Measurements from ENCODE around the gene SRSF11. TPM values are rescaled to one million over a fixed set of nuclear protein-coding genes. Genes with fewer than 3 reads are reported as not detected.
"Not testable (repeated sequence)": the region's sequence is repeated elsewhere in the genome, so short reads cannot be mapped to it uniquely, and the experiment has no call there.

The SRSF11 gene
- total RNA-seq, 1 donor from 2014 or later = 185 TPM

DNA sequence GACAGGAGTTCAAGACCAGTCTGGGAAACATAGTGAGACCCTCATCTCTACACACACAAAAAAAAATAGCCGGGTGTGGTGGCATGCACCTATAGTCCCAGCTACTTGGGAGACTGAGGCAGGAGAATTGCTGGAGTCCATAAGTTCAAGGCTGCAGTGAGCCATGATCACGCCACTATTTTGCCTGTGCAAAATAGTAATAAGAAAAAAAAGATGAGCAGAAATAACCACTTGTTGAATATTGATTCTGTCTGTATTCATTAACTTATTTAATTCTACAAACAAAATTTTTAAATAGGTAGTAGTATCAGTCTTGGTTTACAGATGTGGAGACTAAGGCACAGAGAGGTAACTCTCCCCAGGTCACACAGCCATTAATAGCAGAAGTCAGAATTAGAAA, 32.7 kb upstream of the SRSF11 start:
- H3K79me2 ChIP-seq (ENCODE audit: insufficient read depth, low read length) = peaks cover 66% of the 10 kb centered on the region
- TF ChIP-seq, protein P1, sequence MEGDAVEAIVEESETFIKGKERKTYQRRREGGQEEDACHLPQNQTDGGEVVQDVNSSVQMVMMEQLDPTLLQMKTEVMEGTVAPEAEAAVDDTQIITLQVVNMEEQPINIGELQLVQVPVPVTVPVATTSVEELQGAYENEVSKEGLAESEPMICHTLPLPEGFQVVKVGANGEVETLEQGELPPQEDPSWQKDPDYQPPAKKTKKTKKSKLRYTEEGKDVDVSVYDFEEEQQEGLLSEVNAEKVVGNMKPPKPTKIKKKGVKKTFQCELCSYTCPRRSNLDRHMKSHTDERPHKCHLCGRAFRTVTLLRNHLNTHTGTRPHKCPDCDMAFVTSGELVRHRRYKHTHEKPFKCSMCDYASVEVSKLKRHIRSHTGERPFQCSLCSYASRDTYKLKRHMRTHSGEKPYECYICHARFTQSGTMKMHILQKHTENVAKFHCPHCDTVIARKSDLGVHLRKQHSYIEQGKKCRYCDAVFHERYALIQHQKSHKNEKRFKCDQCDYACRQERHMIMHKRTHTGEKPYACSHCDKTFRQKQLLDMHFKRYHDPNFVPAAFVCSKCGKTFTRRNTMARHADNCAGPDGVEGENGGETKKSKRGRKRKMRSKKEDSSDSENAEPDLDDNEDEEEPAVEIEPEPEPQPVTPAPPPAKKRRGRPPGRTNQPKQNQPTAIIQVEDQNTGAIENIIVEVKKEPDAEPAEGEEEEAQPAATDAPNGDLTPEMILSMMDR (IDR thresholded peaks at IDR 0.05; ENCODE audit: insufficient read depth, low read depth, low read length) = no peak
- TF ChIP-seq EZH2 (IDR thresholded peaks at IDR 0.05; ENCODE audit: insufficient read depth, low read length) = no peak
- no peak overlapping the region for H2AFZ ChIP-seq (ENCODE audit: low read depth, low read length)

DNA sequence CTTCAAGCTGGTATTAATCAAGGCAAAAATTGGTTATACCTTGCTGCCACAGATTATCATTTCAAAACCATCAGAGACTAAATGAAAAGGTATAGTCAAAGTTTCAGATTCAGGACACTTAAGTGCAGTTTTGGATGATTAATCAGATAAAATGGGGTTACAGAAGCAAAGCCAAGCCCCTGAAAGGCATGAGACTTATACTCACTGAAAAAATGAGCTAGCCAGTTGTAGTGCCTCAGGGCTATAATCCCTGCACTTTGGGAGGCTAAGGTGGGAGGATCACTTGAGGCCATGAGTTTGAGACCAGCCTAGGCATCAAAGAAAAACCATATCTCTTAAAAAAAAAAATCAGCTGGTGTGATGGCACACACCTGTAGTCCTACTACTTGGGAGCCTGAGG, 31.0 kb upstream of the SRSF11 start:
- FAIRE-seq (no peak), DNase-seq (ENCODE audit: low read depth) (no peak)
- Histone ChIP-seq H3K27me3 (ENCODE audit: insufficient read depth, low read length) (no peaks in the 10 kb centered on the region), H3K4me3 (ENCODE audit: insufficient read depth, low read depth, low read length) (no peak overlapping the region), H4K20me1 (ENCODE audit: insufficient read depth, low read length) (peaks cover 19% of the 10 kb centered on the region), H3K4me1 (ENCODE audit: insufficient read depth, low read length) (no peaks in the 10 kb centered on the region), H3K9ac (ENCODE audit: low read length) (no peak overlapping the region), H3K4me2 (ENCODE audit: low read length) (no peak overlapping the region), H3K27ac (ENCODE audit: low read depth, low read length) (no peak overlapping the region), H2AFZ (ENCODE audit: low read depth, low read length) (no peak overlapping the region), H3K79me2 (ENCODE audit: insufficient read depth, low read length) (peaks cover 80% of the 10 kb centered on the region), H3K36me3 (ENCODE audit: insufficient read depth, low read length) (no peaks in the 10 kb centered on the region), H3K9me3 (ENCODE audit: insufficient read depth, low read depth, low read length) (no peaks in the 10 kb centered on the region)
- no peaks in the 10 kb centered on the region for H3K27me3 Mint-ChIP-seq (ENCODE audit: low read depth, unreplicated experiment)
- peaks cover 4% of the 10 kb centered on the region for H3K36me3 Mint-ChIP-seq (ENCODE audit: low read depth, unreplicated experiment)
- TF ChIP-seq, protein P1 (IDR thresholded peaks at IDR 0.05; ENCODE audit: insufficient read depth, low read depth, low read length) = no peak
- TF ChIP-seq EZH2 (IDR thresholded peaks at IDR 0.05; ENCODE audit: insufficient read depth, low read length) = no peak
- no peaks in the 10 kb centered on the region for H3K4me1 Mint-ChIP-seq (ENCODE audit: low read depth, unreplicated experiment)
- no peak overlapping the region for H3K27ac Mint-ChIP-seq (ENCODE audit: unreplicated experiment)
- H3K4me3 Mint-ChIP-seq (ENCODE audit: unreplicated experiment) = no peak overlapping the region
- H3K9me3 Mint-ChIP-seq (ENCODE audit: unreplicated experiment) = no peaks in the 10 kb centered on the region

More for the DNA sequence above, 32.7 kb upstream of the SRSF11 start:
- Histone ChIP-seq H3K36me3 (ENCODE audit: insufficient read depth, low read length) (peaks cover 3% of the 10 kb centered on the region), H3K27ac (ENCODE audit: low read depth, low read length) (no peak overlapping the region), H3K9ac (ENCODE audit: low read length) (no peak overlapping the region), H3K4me3 (ENCODE audit: insufficient read depth, low read depth, low read length) (no peak overlapping the region), H3K9me3 (ENCODE audit: insufficient read depth, low read depth, low read length) (no peaks in the 10 kb centered on the region), H3K27me3 (ENCODE audit: insufficient read depth, low read length) (no peaks in the 10 kb centered on the region), H4K20me1 (ENCODE audit: insufficient read depth, low read length) (peaks cover 19% of the 10 kb centered on the region), H3K4me1 (ENCODE audit: insufficient read depth, low read length) (no peaks in the 10 kb centered on the region), H3K4me2 (ENCODE audit: low read length) (no peak overlapping the region)
- H3K9me3 Mint-ChIP-seq (ENCODE audit: unreplicated experiment) = no peaks in the 10 kb centered on the region
- no peak overlapping the region for H3K27ac Mint-ChIP-seq (ENCODE audit: unreplicated experiment)
- H3K36me3 Mint-ChIP-seq (ENCODE audit: low read depth, unreplicated experiment) = peaks cover 4% of the 10 kb centered on the region
- DNase-seq (ENCODE audit: low read depth) = no peak
- H3K4me3 Mint-ChIP-seq (ENCODE audit: unreplicated experiment) = no peak overlapping the region
- H3K27me3 Mint-ChIP-seq (ENCODE audit: low read depth, unreplicated experiment) = no peaks in the 10 kb centered on the region
- no peak for FAIRE-seq
- H3K4me1 Mint-ChIP-seq (ENCODE audit: low read depth, unreplicated experiment) = no peaks in the 10 kb centered on the region

DNA sequence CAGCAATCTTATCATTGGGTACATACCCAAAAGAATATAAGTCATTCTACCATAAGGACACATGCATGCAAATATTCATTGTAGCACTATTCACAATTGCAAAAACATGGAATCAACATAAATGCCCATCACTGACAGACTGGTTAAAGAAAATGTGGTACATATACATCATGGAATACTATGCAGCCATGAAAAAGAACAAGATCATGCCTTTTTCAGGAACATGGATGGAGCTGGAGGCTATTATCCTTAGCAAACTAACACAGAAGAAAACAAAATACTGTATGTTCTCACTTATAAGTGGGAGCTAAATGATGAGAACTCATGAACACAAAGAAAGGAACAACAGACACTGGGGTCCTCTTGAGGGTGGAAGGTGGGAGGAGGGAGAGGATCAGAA, 28.7 kb upstream of the SRSF11 start:
- not testable (repeated sequence) for H3K9me3 ChIP-seq (ENCODE audit: insufficient read depth, low read depth, low read length); H3K4me1 ChIP-seq (ENCODE audit: insufficient read depth, low read length); H3K27me3 Mint-ChIP-seq (ENCODE audit: low read depth, unreplicated experiment); H3K27ac ChIP-seq (ENCODE audit: low read depth, low read length); H3K4me1 Mint-ChIP-seq (ENCODE audit: low read depth, unreplicated experiment); DNase-seq (ENCODE audit: low read depth); H3K4me3 Mint-ChIP-seq (ENCODE audit: unreplicated experiment); H3K36me3 ChIP-seq (ENCODE audit: insufficient read depth, low read length); H3K4me2 ChIP-seq (ENCODE audit: low read length); H3K9me3 Mint-ChIP-seq (ENCODE audit: unreplicated experiment); H3K27ac Mint-ChIP-seq (ENCODE audit: unreplicated experiment); H3K9ac ChIP-seq (ENCODE audit: low read length); H3K4me3 ChIP-seq (ENCODE audit: insufficient read depth, low read depth, low read length); H3K27me3 ChIP-seq (ENCODE audit: insufficient read depth, low read length); H3K36me3 Mint-ChIP-seq (ENCODE audit: low read depth, unreplicated experiment); FAIRE-seq; H2AFZ ChIP-seq (ENCODE audit: low read depth, low read length)
- Histone ChIP-seq H3K79me2 (ENCODE audit: insufficient read depth, low read length) (peaks cover 88% of the 10 kb centered on the region), H4K20me1 (ENCODE audit: insufficient read depth, low read length) (peaks cover 22% of the 10 kb centered on the region)
